ENCODE measurements around the gene ACVR2B.

The ACVR2B gene

GRCh38 chr3:38534180-38534579 lies 80.5 kb downstream of the ACVR2B start:
- DNase-seq: no peak

- no peak for DNase-seq
These were observed 80.9 kb downstream of the ACVR2B start for GRCh38 chr3:38534604-38535003.

- no peak for DNase-seq
These were observed 83.0 kb downstream of the ACVR2B start for GRCh38 chr3:38536671-38537070.

GRCh38 chr3:38538773-38539353 lies 85.2 kb downstream of the ACVR2B start:
- DNase-seq: peak; percentile 46

GRCh38 chr3:38541806-38542205 lies 88.1 kb downstream of the ACVR2B start:
- DNase-seq: peak; percentile 34
